ENCODE results near the gene MMP24. TPM values are rescaled to one million over a fixed set of nuclear protein-coding genes. Genes with fewer than 3 reads are reported as not detected.

The MMP24 gene
- total RNA-seq, 1 experiment from 2014 or later: 23.0 TPM

DNA sequence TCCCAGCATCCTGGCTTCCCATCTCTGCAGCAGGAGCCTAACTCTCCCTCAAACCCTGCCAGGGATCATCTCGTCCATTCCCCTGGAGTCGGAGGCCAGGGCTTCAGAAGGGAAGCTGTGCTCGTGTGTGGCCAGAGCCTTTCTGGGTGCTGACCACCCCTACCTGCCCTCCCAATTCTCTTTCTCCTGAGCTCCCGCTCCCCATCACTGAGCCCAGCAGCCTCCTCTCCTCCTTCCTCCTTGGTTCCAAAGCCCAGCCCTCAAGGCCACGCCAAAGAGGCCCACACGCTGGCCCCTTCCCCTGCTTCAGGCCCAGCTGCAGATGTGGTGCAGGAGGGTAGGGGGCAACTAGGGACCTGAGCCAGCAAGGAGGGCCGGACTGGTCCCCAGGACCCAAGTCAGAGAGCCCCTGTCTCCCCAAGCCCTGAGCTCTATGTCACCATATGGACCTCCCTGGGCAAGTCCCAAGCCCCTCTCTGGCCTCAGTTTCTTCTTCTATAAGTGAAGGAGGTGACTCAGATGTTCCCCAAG is 64.5 kb downstream of the MMP24 start:
- no peak for DNase-seq
- no peaks in the 10 kb centered on the region for H3K79me1 ChIP-seq (ENCODE audit: insufficient read depth, low read depth, low read length, poor library complexity, severe bottlenecking)
- H3K23me2 ChIP-seq (ENCODE audit: insufficient read length, low read depth, low read length, poor library complexity, severe bottlenecking): no peaks in the 10 kb centered on the region
- no peak overlapping the region for H4K91ac ChIP-seq (ENCODE audit: insufficient read length, low read depth, low read length)
- H3K14ac ChIP-seq (ENCODE audit: insufficient read depth, low read length): no peak overlapping the region
- H2BK120ac ChIP-seq (ENCODE audit: low read depth, low read length, poor library complexity, severe bottlenecking): no peak overlapping the region
- H4K20me1 ChIP-seq (ENCODE audit: control insufficient read depth, insufficient read depth, insufficient read length): no peaks in the 10 kb centered on the region
- no peak overlapping the region for H2AFZ ChIP-seq (ENCODE audit: low read length)
- TF ChIP-seq CTCF (conservative IDR thresholded peaks at IDR 0.05): no peak
- Mint-ChIP-seq H3K36me3 (ENCODE audit: insufficient read depth in 1 of 3, low read depth in 3 of 3) (no peaks in the 10 kb centered on the region; a peak in 1 of 7 replicates), H3K27ac (no peak overlapping the region), H3K4me1 (peaks cover 0 to 3% of the 10 kb centered on the region in 2 experiments; a peak in 3 of 4 replicates), H3K4me3 (no peak overlapping the region), H3K9me3 (no peaks in the 10 kb centered on the region), H3K27me3 (ENCODE audit: low read depth) (peaks cover 10% of the 10 kb centered on the region)
- H3T11ph ChIP-seq (ENCODE audit: low read length): no peak overlapping the region
- H3K56ac ChIP-seq (ENCODE audit: insufficient read length, low read depth, low read length): no peak overlapping the region
- no peak overlapping the region for H2BK12ac ChIP-seq (ENCODE audit: insufficient read length, low read depth, low read length)
- H3K23ac ChIP-seq (ENCODE audit: insufficient read length, low read depth, low read length): no peak overlapping the region
- H2AK5ac ChIP-seq (ENCODE audit: insufficient read length, low read length): no peak overlapping the region
- H3K9me3 ChIP-seq (ENCODE audit: control insufficient read depth, low read depth, low read length): no peaks in the 10 kb centered on the region
- no peak overlapping the region for H2BK20ac ChIP-seq (ENCODE audit: low read depth, low read length, poor library complexity, severe bottlenecking)
- H3K18ac ChIP-seq (ENCODE audit: insufficient read length, low read depth, low read length): no peak overlapping the region
- no peak overlapping the region for H3K9ac ChIP-seq (ENCODE audit: extremely low read depth, insufficient read length, low read length)
- H3K4me1 ChIP-seq (ENCODE audit: insufficient read depth, low read length): no peaks in the 10 kb centered on the region; the same call in 1 of the 2 replicates
- no peaks in the 10 kb centered on the region for H3K27me3 ChIP-seq (ENCODE audit: insufficient read depth, low read length)
- no peak overlapping the region for H3K27ac ChIP-seq (ENCODE audit: insufficient read length, low read depth, low read length)
- H2BK5ac ChIP-seq (ENCODE audit: insufficient read length, low read length): no peak overlapping the region
- H2BK15ac ChIP-seq (ENCODE audit: low read depth, low read length): no peak overlapping the region
- no peak overlapping the region for H3K4me2 ChIP-seq (ENCODE audit: insufficient read depth, insufficient read length, low read length)
- WGBS (ENCODE audit: extremely low coverage, insufficient read length, low lambda C conversion rate): no CpG with 5 or more reads among the region's 7 CpGs
- H3K79me2 ChIP-seq (ENCODE audit: insufficient read depth, low read length): no peaks in the 10 kb centered on the region
- no peak overlapping the region for H4K8ac ChIP-seq (replicated peaks; ENCODE audit: insufficient read length, low read depth, low read length)
- H3K4ac ChIP-seq (ENCODE audit: low read depth, low read length): no peak overlapping the region
- no peak overlapping the region for H4K5ac ChIP-seq (ENCODE audit: insufficient read length, low read depth, low read length)
